ENCODE measurements around the gene RERE. TPM values are rescaled to one million over a fixed set of nuclear protein-coding genes. Genes with fewer than 3 reads are reported as not detected.
A peak's percentile ranks its signal among the peaks of the same experiment; 100 is the strongest.

Gene RERE
- total and polyA plus RNA-seq, 12 donors: 46.5 to 163 (median 139) TPM

DNA sequence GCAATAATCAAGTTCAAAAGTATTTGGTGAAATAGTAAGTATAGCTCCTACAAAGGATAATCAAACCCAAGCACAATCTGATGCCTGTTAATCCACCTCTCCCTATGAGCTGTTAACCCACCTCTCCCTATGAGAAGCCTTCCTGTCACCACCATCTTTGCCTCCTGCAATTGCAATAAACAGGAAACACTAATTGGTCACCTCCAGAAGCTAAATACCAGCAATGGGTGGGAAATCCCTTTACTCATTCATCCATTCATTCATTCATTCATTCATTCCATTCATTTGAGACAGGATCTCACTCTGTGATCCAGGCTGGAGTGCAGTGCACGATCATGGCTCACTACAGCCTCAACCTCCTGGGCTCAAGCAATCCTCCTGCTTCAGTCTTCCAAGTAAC is 132.8 kb downstream of the RERE start:
- Histone ChIP-seq H3K9me3 (no peaks in the 10 kb centered on the region), H3K27ac (no peak overlapping the region), H3K36me3 (no peaks in the 10 kb centered on the region), H3K4me1 (peaks cover 3 to 31% (median 21%) of the 10 kb centered on the region in 9 donors), H3K27me3 (no peaks in the 10 kb centered on the region), H3K4me3 (no peak overlapping the region)
- no peak for DNase-seq
- TF ChIP-seq, protein P1, sequence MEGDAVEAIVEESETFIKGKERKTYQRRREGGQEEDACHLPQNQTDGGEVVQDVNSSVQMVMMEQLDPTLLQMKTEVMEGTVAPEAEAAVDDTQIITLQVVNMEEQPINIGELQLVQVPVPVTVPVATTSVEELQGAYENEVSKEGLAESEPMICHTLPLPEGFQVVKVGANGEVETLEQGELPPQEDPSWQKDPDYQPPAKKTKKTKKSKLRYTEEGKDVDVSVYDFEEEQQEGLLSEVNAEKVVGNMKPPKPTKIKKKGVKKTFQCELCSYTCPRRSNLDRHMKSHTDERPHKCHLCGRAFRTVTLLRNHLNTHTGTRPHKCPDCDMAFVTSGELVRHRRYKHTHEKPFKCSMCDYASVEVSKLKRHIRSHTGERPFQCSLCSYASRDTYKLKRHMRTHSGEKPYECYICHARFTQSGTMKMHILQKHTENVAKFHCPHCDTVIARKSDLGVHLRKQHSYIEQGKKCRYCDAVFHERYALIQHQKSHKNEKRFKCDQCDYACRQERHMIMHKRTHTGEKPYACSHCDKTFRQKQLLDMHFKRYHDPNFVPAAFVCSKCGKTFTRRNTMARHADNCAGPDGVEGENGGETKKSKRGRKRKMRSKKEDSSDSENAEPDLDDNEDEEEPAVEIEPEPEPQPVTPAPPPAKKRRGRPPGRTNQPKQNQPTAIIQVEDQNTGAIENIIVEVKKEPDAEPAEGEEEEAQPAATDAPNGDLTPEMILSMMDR (IDR thresholded peaks at IDR 0.05): no peak
- 94 to 98% methylated on average over 1 of the region's 1 CpG for WGBS, 2 donors
- intact Hi-C loops (cut with DNase I): no loop called here
- no peak for ATAC-seq

DNA sequence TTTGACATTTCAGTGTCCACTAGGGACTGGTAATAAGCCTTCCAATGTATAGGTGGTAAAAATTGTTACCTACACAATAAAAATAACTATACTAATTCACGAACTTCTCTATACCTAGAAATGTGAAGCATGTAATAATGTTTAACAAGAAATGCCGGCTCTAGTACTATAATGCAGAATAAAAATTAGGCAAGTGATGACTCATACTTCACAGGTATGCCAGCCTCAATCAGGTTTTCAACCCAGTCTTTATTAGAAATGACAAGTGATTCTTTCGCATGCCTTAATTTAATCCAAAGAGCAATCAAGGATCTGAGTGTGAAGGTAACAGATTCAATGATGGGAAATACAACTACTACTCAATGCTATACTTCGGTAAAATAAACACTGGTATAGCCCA is 134.9 kb downstream of the RERE start:
- Histone ChIP-seq H3K36me3 (no peaks in the 10 kb centered on the region), H3K27ac (no peak overlapping the region), H3K4me1 (peaks cover 3 to 42% (median 30%) of the 10 kb centered on the region in 9 donors), H3K27me3 (no peaks in the 10 kb centered on the region), H3K4me3 (no peak overlapping the region), H3K9me3 (no peaks in the 10 kb centered on the region)
- DNase-seq: no peak
- ATAC-seq: no peak
- TF ChIP-seq, protein P1 (IDR thresholded peaks at IDR 0.05): no peak
- 96 to 98% methylated on average over 4 of the region's 4 CpGs for WGBS, 2 donors
- intact Hi-C loops (cut with DNase I): no loop called here

DNA sequence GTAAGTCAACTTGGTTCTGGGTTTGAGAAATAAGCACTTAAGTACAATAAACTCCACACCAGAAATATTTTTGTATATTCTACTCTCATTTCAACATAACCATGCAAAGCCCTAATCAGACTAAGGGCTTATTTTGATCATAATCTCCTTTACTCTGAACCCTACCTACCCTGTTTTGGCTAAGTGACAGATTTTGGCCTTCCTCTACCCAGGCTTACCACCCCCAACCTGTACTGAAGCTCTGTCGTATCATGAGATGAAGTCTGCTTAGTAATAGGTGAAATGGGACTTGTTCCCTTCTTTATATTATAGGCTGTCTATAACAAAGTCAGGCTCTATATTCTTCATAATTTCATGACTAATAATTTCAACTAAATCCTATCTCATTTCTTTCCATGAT is 135.5 kb downstream of the RERE start:
- Histone ChIP-seq H3K9me3 (no peaks in the 10 kb centered on the region), H3K36me3 (no peaks in the 10 kb centered on the region), H3K4me3 (no peak overlapping the region), H3K4me1 (peaks cover 0 to 35% (median 28%) of the 10 kb centered on the region in 9 donors), H3K27me3 (no peaks in the 10 kb centered on the region), H3K27ac (no peak overlapping the region)
- TF ChIP-seq, protein P1 (IDR thresholded peaks at IDR 0.05): no peak
- WGBS, 2 donors: 88 to 94% methylated on average over 1 of the region's 1 CpG
- ATAC-seq (no peak), DNase-seq (no peak)
- intact Hi-C loops (cut with DNase I): no loop called here

DNA sequence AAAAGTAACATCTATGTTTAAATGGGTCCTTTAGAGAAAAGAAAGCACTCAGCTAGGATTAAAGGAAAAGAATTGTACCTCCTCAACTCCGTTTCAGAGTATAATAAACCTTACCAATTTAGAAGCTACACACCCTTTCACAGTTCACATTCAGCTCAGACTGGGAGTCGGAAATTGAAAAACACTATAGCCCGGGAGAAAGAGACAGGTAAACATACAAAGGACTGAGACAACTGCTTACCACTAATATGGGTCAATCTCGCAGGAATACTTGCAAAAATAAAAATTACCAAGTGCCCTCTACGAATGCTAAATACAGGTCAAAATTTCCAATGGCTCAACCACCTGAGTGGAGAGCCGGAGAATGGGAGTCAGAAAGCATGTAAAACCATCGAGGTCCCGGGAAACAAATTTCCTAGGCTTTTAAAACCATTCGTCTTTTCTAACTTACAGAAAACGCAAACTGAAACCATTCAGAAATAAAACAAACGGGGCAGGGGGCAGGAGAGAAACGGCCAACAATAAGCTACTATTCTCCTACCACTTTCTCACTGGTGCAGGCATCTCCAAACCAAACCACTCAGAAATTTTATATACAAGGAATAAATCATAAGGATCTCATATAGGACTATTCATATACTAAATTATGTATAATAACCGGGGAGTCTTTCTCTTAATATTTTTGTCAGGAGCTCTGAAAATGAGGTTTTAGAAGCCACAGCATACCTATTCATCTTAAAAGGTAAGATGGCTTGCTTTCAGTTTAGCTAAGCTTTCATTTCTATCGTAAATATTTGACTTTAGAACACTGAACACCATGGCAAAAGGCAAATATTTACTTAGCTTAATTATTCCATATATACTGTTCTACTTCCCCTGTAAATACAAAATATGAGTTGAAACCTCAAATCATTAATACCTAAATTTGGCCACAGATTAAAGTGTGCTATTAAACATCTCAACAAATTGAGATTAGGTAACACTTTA is 136.5 kb downstream of the RERE start:
- H3K4me3 ChIP-seq: peak overlapping the region in 6 of 10 donors; percentile 20 to 33 (median 26)
- TF ChIP-seq, protein P1 (IDR thresholded peaks at IDR 0.05): no peak
- no peak for DNase-seq

More for the DNA sequence above, 136.5 kb downstream of the RERE start:
- no peak for ATAC-seq
- peaks cover 0 to 34% (median 27%) of the 10 kb centered on the region in 9 donors for H3K4me1 ChIP-seq
- H3K27ac ChIP-seq: no peak overlapping the region
- no peaks in the 10 kb centered on the region for H3K36me3 ChIP-seq
- no peaks in the 10 kb centered on the region for H3K9me3 ChIP-seq
- intact Hi-C loops (cut with DNase I): no loop called here
- WGBS, 2 donors: 57 to 72% methylated on average over 14 of the region's 14 CpGs
- H3K27me3 ChIP-seq: no peaks in the 10 kb centered on the region
